Gastrocnemius medialis (tissue), 4 donors: ENCODE results near the gene ZFP36L1. TPM values are rescaled to one million over a fixed set of nuclear protein-coding genes. Genes with fewer than 3 reads are reported as not detected.

ENCODE experiments used
- ATAC-seq, 2 donors: fragments of 150-250 bp; one replicate each; pipeline ENCODE4 v1.9.1; 2016
- DNase-seq, 2 donors: peaks; one replicate each; pipeline ENCODE4 v3.0.0-alpha.2; 2019
- H3K27ac ChIP-seq, 4 donors: fragments of 200-600 bp; sonication (generic); 1 replicate in 1 of 4; 2 replicates in 3 of 4; pipeline ENCODE4 v1.5.1; 2016 to 2018; ENCODE audit warnings: mild to moderate bottlenecking in 2 of 4, moderate library complexity in 1 of 4
- H3K27me3 ChIP-seq, 3 donors: fragments of 200-600 bp; sonication (generic) in 2 of 3; 1 replicate in 1 of 3; 2 replicates in 2 of 3; pipeline versions ENCODE4 v1.5.1 to v1.6.0; 2016 to 2019; ENCODE audit warnings: mild to moderate bottlenecking in 1 of 3, moderate library complexity in 1 of 3
- H3K36me3 ChIP-seq, 2 donors: fragments of 200-600 bp; sonication (generic) in 1 of 2; one replicate each; pipeline ENCODE4 v1.5.1; 2017 to 2018
- H3K4me1 ChIP-seq, 2 donors: fragments of 200-600 bp; sonication (generic) in 1 of 2; one replicate each; pipeline ENCODE4 v1.5.1; 2016 to 2017; ENCODE audit warnings: mild to moderate bottlenecking in 2 of 2
- H3K4me3 ChIP-seq, 4 donors: fragments of 200-600 bp; sonication (generic) in 3 of 4; 1 replicate in 1 of 4; 2 replicates in 3 of 4; pipeline ENCODE4 v1.5.1; 2016 to 2019; ENCODE audit warnings: mild to moderate bottlenecking in 2 of 4
- H3K9me3 ChIP-seq, 3 donors: fragments of 200-600 bp; sonication (generic) in 2 of 3; 1 replicate in 1 of 3; 2 replicates in 2 of 3; pipeline ENCODE4 v1.5.1; 2016 to 2019
- POLR2A ChIP-seq, 2 donors: fragments of 450-650 bp; IDR thresholded peaks; one replicate each; pipeline ENCODE4 v1.6.1; 2017; ENCODE audit warnings: antibody characterized with exemption in 2 of 2, mild to moderate bottlenecking in 2 of 2, moderate library complexity in 2 of 2
- in situ Hi-C, 4 donors: fragments of 200-750 bp; cut with MboI; loops; one replicate each; pipeline versions ENCODE4 v1.15.0 to v1.8.0; 2017; ENCODE audit warnings: low sequenced_read_pairs in 4 of 4
- intact Hi-C: fragments of 100-400 bp; cut with DNase I; formaldehyde crosslinking; loops from one replicate; pipeline ENCODE4 v1.15.1; 2023; ENCODE audit warnings: low total_unique reads
- total RNA-seq, 4 donors: library from RNA; depleted of rRNA; stranded (reverse); fragments of >200 nt; gene quantifications; one replicate each; pipeline versions ENCODE4 v1.1.0 to v1.2.3, GENCODE V29; 2016
- TF ChIP-seq, protein P1 (sequence below), 5 experiments: fragments of 450-650 bp in 3 of 5; fragments of 200-600 bp in 2 of 5; sonication (generic) in 2 of 5; IDR thresholded peaks in 4 of 5; conservative IDR thresholded peaks in 1 of 5; 1 replicate in 4 of 5; 2 replicates in 1 of 5; pipeline ENCODE4 v1.5.1; 2016 to 2019; ENCODE audit warnings: antibody characterized with exemption in 5 of 5, mild to moderate bottlenecking in 3 of 5, moderate library complexity in 3 of 5

Gene ZFP36L1
- total RNA-seq, 4 donors from 2014 or later, result 60.2 to 196 (median 125) TPM

- ATAC-seq (peak; percentile 81 to 93), DNase-seq (peak; percentile 33 to 79)
- no peaks in the 10 kb centered on the region for H3K9me3 ChIP-seq
- intact Hi-C loops (no loop called here), in situ Hi-C loops (loop anchor here (5.0 to 10.0 kb wide), 3 partner anchors 580 to 892 kb away; no protein-coding TSS in a partner anchor)
- H3K27ac ChIP-seq, result no peak overlapping the region
- TF ChIP-seq, protein P1, sequence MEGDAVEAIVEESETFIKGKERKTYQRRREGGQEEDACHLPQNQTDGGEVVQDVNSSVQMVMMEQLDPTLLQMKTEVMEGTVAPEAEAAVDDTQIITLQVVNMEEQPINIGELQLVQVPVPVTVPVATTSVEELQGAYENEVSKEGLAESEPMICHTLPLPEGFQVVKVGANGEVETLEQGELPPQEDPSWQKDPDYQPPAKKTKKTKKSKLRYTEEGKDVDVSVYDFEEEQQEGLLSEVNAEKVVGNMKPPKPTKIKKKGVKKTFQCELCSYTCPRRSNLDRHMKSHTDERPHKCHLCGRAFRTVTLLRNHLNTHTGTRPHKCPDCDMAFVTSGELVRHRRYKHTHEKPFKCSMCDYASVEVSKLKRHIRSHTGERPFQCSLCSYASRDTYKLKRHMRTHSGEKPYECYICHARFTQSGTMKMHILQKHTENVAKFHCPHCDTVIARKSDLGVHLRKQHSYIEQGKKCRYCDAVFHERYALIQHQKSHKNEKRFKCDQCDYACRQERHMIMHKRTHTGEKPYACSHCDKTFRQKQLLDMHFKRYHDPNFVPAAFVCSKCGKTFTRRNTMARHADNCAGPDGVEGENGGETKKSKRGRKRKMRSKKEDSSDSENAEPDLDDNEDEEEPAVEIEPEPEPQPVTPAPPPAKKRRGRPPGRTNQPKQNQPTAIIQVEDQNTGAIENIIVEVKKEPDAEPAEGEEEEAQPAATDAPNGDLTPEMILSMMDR (IDR thresholded peaks at IDR 0.05 in 4 of 5, conservative IDR thresholded peaks at IDR 0.05 in 1 of 5), result peak; percentile 70 to 91 (median 81)
- no peak for TF ChIP-seq POLR2A (IDR thresholded peaks at IDR 0.05)
- peaks cover 0 to 5% of the 10 kb centered on the region in 2 donors for H3K4me1 ChIP-seq
- no peaks in the 10 kb centered on the region for H3K36me3 ChIP-seq
- H3K27me3 ChIP-seq, result no peaks in the 10 kb centered on the region
- H3K4me3 ChIP-seq, result no peak overlapping the region
Observed at GRCh38 chr14:68824517-68825347, 31.9 kb upstream of the ZFP36L1 start.

DNA sequence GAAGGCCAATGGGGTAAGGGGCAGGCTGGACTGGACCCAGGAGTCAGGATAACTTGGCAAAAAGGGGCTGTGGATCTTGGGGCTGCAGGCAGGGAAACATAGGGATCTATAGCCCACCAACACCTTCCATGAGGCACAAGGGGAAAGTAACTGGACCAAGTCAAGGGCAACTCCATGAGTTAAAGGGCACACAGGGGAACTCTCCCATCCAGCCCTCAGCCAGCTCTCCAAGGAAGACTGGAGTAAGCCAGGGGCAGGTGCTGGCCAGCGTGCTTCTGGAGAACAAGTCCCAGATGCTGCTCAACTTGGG lies 31.3 kb upstream of the ZFP36L1 start:
- H3K9me3 ChIP-seq, result no peaks in the 10 kb centered on the region
- H3K36me3 ChIP-seq, result no peaks in the 10 kb centered on the region
- DNase-seq, result no peak
- H3K4me1 ChIP-seq, result peaks cover 0 to 5% of the 10 kb centered on the region in 2 donors
- in situ Hi-C loops, result loop anchor here in 1 of 4 donors (10.0 kb wide), 2 partner anchors 579 to 889 kb away; no protein-coding TSS in a partner anchor
- TF ChIP-seq POLR2A (IDR thresholded peaks at IDR 0.05), result no peak
- TF ChIP-seq, protein P1 (IDR thresholded peaks at IDR 0.05 in 4 of 5, conservative IDR thresholded peaks at IDR 0.05 in 1 of 5), result no peak
- no peak overlapping the region for H3K27ac ChIP-seq
- no peak overlapping the region for H3K4me3 ChIP-seq
- intact Hi-C loops, result no loop called here
- ATAC-seq, result no peak
- no peaks in the 10 kb centered on the region for H3K27me3 ChIP-seq

GRCh38 chr14:68823434-68824206 lies 30.8 kb upstream of the ZFP36L1 start:
- no peak for ATAC-seq
- intact Hi-C loops, result no loop called here
- Histone ChIP-seq H3K27ac (no peak overlapping the region), H3K4me1 (peaks cover 0 to 5% of the 10 kb centered on the region in 2 donors), H3K4me3 (no peak overlapping the region), H3K9me3 (no peaks in the 10 kb centered on the region), H3K36me3 (no peaks in the 10 kb centered on the region), H3K27me3 (no peaks in the 10 kb centered on the region)
- in situ Hi-C loops, result loop anchor here in 1 of 4 donors (10.0 kb wide), 2 partner anchors 579 to 889 kb away; no protein-coding TSS in a partner anchor
- no peak for DNase-seq
- no peak for TF ChIP-seq POLR2A (IDR thresholded peaks at IDR 0.05)
- TF ChIP-seq, protein P1 (IDR thresholded peaks at IDR 0.05 in 4 of 5, conservative IDR thresholded peaks at IDR 0.05 in 1 of 5), result no peak

GRCh38 chr14:68822926-68823325 lies 30.1 kb upstream of the ZFP36L1 start:
- Histone ChIP-seq H3K4me1 (peaks cover 0 to 5% of the 10 kb centered on the region in 2 donors), H3K36me3 (no peaks in the 10 kb centered on the region), H3K9me3 (no peaks in the 10 kb centered on the region), H3K27me3 (no peaks in the 10 kb centered on the region), H3K27ac (no peak overlapping the region), H3K4me3 (no peak overlapping the region)
- no peak for ATAC-seq
- no peak for TF ChIP-seq POLR2A (IDR thresholded peaks at IDR 0.05)
- TF ChIP-seq, protein P1 (IDR thresholded peaks at IDR 0.05 in 4 of 5, conservative IDR thresholded peaks at IDR 0.05 in 1 of 5), result no peak
- intact Hi-C loops, result no loop called here
- no peak for DNase-seq
- in situ Hi-C loops, result loop anchor here in 1 of 4 donors (10.0 kb wide), 2 partner anchors 578 to 888 kb away; no protein-coding TSS in a partner anchor
